Peyer's patch (tissue), 4 donors: ENCODE results near the gene GTF3C5. TPM values are rescaled to one million over a fixed set of nuclear protein-coding genes. Genes with fewer than 3 reads are reported as not detected.

Source experiments
- DNase-seq, 3 donors: peaks; one replicate each; pipeline ENCODE4 v3.0.0-alpha.2; 2017 to 2019
- H3K27ac ChIP-seq, 4 donors: fragments of 200-600 bp; sonication (generic); one replicate each; pipeline ENCODE4 v1.5.1; 2016 to 2019
- H3K27me3 ChIP-seq, 2 donors: fragments of 200-600 bp; sonication (generic); one replicate each; pipeline ENCODE4 v1.5.1; 2019
- H3K36me3 ChIP-seq, 3 donors: fragments of 200-600 bp; sonication (generic); one replicate each; pipeline ENCODE4 v1.5.1; 2016 to 2019
- H3K4me1 ChIP-seq, 4 donors: fragments of 200-600 bp; sonication (generic); one replicate each; pipeline ENCODE4 v1.5.1; 2016 to 2019
- H3K4me3 ChIP-seq, 4 donors: fragments of 200-600 bp; sonication (generic); 1 replicate in 3 of 4; 2 replicates in 1 of 4; pipeline ENCODE4 v1.5.1; 2016 to 2019; ENCODE audit warnings: mild to moderate bottlenecking in 1 of 4
- H3K9me3 ChIP-seq, 4 donors: fragments of 200-600 bp; sonication (generic); one replicate each; pipeline ENCODE4 v1.5.1; 2016 to 2019; ENCODE audit warnings: mild to moderate bottlenecking in 1 of 4
- POLR2A ChIP-seq, 2 donors: fragments of 450-650 bp; IDR thresholded peaks; one replicate each; pipeline ENCODE4 v1.5.1; 2017; ENCODE audit warnings: antibody characterized with exemption in 2 of 2, mild to moderate bottlenecking in 2 of 2, moderate library complexity in 2 of 2
- total RNA-seq, 4 donors: library from RNA; depleted of rRNA; stranded (reverse); fragments of >200 nt; gene quantifications; one replicate each; pipeline ENCODE4 v1.1.0, GENCODE V29; 2016
- TF ChIP-seq, protein P1 (sequence below), 6 experiments: fragments of 450-650 bp in 4 of 6; fragments of 200-600 bp in 2 of 6; sonication (generic) in 1 of 6; IDR thresholded peaks; one replicate each; pipeline ENCODE4 v1.5.1; 2017 to 2019; ENCODE audit warnings: antibody characterized with exemption in 6 of 6, mild to moderate bottlenecking in 3 of 6, moderate library complexity in 1 of 6

Gene GTF3C5
- total RNA-seq, 4 donors from 2014 or later, result 63.7 to 103 (median 73.5) TPM

DNA sequence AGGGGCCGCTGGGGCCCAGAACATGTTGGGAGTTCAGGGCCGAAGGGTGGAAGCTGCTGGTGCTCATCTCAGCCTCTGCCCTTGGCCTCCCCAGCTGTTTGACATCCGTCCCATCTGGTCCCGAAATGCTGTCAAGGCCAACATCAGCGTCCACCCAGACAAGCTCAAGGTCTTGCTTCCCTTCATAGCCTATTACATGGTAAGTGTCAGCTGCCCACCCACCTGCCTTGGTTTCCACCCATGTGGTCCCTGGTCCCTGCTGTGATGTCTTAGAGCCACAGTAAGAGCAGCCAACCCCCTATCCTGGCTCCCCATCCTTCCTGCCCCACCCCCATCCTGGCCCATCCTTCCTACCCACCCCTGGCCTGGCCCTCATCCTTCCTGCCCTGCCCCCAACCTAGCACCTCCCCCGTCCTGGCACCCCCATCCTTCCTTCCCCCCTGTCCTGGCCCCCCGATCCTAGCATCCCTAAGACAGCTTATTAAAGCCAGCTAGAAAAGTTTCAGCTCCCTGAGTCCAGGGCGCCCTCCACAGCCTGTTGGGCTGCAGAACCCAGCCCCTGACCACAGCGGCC, 21.3 kb downstream of the GTF3C5 start:
- no peaks in the 10 kb centered on the region for H3K9me3 ChIP-seq
- H3K36me3 ChIP-seq, result peaks cover 0 to 77% (median 0%) of the 10 kb centered on the region in 3 donors
- DNase-seq, result peak in 1 of 3 donors; percentile 43
- H3K27me3 ChIP-seq, result no peaks in the 10 kb centered on the region
- H3K4me3 ChIP-seq, result no peak overlapping the region
- no peak overlapping the region for H3K27ac ChIP-seq
- peaks cover 0 to 28% (median 4%) of the 10 kb centered on the region in 4 donors for H3K4me1 ChIP-seq
- TF ChIP-seq POLR2A (IDR thresholded peaks at IDR 0.05), result no peak
- TF ChIP-seq, protein P1, sequence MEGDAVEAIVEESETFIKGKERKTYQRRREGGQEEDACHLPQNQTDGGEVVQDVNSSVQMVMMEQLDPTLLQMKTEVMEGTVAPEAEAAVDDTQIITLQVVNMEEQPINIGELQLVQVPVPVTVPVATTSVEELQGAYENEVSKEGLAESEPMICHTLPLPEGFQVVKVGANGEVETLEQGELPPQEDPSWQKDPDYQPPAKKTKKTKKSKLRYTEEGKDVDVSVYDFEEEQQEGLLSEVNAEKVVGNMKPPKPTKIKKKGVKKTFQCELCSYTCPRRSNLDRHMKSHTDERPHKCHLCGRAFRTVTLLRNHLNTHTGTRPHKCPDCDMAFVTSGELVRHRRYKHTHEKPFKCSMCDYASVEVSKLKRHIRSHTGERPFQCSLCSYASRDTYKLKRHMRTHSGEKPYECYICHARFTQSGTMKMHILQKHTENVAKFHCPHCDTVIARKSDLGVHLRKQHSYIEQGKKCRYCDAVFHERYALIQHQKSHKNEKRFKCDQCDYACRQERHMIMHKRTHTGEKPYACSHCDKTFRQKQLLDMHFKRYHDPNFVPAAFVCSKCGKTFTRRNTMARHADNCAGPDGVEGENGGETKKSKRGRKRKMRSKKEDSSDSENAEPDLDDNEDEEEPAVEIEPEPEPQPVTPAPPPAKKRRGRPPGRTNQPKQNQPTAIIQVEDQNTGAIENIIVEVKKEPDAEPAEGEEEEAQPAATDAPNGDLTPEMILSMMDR (IDR thresholded peaks at IDR 0.05), result no peak

DNA sequence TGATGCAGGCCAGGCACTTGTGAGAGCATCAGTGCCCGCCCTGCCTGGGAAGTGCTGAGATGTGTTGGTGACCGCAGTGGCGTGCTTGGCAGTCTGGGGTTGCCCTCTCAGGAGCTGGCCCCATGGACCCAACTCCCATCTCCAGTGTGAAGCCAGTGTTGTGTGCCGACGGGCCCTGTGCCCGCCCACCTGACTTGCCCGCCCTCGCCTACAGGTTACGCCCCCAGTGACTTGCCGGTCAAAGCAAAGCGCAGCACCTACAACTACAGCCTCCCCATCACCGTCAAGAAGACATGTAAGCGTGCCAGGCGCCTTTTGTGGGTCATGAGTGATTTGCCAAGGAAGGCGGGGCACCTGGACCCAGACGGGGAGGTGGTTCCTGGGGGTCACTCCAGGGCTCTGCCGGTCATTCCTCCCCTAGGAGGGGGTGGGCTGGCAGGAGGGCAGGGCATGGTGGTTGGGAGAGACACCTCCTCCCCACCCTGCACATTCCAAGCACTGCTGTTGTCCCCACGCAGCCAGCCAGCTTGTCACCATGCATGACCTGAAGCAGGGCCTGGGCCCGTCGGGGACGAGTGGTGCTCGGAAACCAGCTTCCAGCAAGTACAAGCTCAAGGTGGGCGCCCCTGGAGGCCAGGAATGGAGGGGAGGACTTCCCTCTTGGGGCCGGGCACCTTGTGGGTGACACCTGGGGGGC, 23.5 kb downstream of the GTF3C5 start:
- Histone ChIP-seq H3K4me1 (peaks cover 0 to 39% (median 4%) of the 10 kb centered on the region in 4 donors), H3K27ac (no peak overlapping the region), H3K4me3 (no peak overlapping the region), H3K27me3 (no peaks in the 10 kb centered on the region), H3K36me3 (peaks cover 0 to 69% (median 0%) of the 10 kb centered on the region in 3 donors), H3K9me3 (no peaks in the 10 kb centered on the region)
- TF ChIP-seq, protein P1 (IDR thresholded peaks at IDR 0.05), result no peak
- no peak for TF ChIP-seq POLR2A (IDR thresholded peaks at IDR 0.05)
- DNase-seq, result peak in 1 of 3 donors; percentile 21

DNA sequence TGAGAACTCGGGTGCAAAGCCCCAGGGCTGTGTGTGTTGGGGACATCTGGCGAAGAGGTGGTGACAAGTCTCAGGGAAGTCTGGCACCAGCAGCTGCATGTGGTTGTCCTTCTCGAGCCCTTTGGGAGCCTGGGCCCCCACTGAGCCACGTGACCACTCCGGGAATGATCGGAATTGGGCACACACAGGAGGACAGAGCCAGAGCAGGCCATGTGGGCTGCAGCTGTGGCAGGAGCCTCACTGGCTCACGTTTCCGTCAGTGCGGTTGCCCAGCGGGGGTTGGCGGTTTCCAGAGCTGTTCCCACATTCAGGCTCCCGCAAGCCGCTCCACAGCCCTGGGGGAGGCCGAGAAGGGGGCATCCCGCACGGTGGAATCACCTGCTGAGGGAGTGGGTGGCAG, 24.2 kb downstream of the GTF3C5 start:
- Histone ChIP-seq H3K4me1 (peaks cover 0 to 44% (median 4%) of the 10 kb centered on the region in 4 donors), H3K27me3 (no peaks in the 10 kb centered on the region), H3K36me3 (peaks cover 0 to 69% (median 0%) of the 10 kb centered on the region in 3 donors), H3K4me3 (no peak overlapping the region), H3K27ac (peak overlapping the region in 1 of 4 donors; percentile 87), H3K9me3 (no peaks in the 10 kb centered on the region)
- TF ChIP-seq, protein P1 (IDR thresholded peaks at IDR 0.05), result no peak
- no peak for DNase-seq

DNA sequence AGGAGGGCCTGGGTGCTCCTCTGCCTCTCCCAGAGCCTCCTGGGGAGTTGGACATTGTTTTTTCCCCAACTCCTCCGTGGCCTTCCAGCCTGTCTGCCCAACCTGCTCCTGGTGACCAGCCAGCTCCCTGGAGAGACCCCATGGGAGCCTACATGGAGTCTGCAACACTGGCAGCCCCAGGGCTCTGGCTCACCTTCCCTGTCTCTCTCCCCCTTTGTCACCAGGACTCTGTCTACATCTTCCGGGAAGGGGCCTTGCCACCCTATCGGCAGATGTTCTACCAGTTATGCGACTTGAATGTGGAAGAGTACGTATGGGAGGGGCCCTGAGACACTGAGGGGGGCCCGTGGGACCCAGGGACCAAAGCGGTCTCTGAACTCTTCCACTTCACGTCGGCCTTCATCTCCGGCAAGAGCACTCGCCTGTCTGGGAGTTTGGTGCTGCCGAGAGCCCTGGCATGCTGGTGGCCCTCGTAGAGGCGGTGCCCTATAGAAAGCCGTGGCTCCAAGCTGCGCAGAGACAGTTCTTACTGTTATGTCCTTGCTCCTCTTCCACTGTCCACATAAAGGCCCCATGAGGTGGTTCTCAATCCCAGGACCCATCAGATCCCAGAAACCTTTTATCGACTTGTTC, 25.1 kb downstream of the GTF3C5 start:
- H3K9me3 ChIP-seq, result no peaks in the 10 kb centered on the region
- H3K36me3 ChIP-seq, result peaks cover 0 to 66% (median 0%) of the 10 kb centered on the region in 3 donors
- no peak for TF ChIP-seq POLR2A (IDR thresholded peaks at IDR 0.05)
- TF ChIP-seq, protein P1 (IDR thresholded peaks at IDR 0.05), result no peak
- H3K27me3 ChIP-seq, result no peaks in the 10 kb centered on the region
- DNase-seq, result no peak
- H3K4me1 ChIP-seq, result peaks cover 0 to 41% (median 4%) of the 10 kb centered on the region in 4 donors
- H3K4me3 ChIP-seq, result no peak overlapping the region
- peak overlapping the region in 2 of 4 donors; percentile 49 to 87 for H3K27ac ChIP-seq

DNA sequence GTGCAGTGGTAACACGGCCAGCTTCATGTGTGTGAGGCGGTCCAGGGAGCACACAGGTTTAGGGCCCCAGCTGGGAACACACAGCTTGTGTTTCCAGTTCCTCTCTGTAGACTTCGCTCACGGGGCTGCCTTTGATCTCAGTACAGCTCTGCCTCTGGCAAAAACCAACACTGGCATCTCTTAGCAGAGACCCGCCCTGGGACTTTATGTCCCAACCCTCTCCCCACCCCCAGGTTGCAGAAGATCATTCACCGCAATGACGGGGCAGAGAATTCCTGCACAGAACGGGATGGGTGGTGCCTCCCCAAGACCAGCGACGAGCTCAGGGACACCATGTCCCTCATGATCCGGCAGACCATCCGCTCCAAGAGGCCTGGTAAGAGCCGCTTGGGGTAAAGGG, 25.7 kb downstream of the GTF3C5 start:
- Histone ChIP-seq H3K4me3 (no peak overlapping the region), H3K27me3 (no peaks in the 10 kb centered on the region), H3K36me3 (peaks cover 0 to 60% (median 0%) of the 10 kb centered on the region in 3 donors), H3K4me1 (peaks cover 0 to 40% (median 1%) of the 10 kb centered on the region in 4 donors), H3K27ac (peak overlapping the region in 3 of 4 donors; percentile 55 to 87 (median 71)), H3K9me3 (no peaks in the 10 kb centered on the region)
- TF ChIP-seq POLR2A (IDR thresholded peaks at IDR 0.05), result no peak
- TF ChIP-seq, protein P1 (IDR thresholded peaks at IDR 0.05), result no peak
- DNase-seq, result peak in 2 of 3 donors; percentile 80
